Eye (tissue), 1 donor: ENCODE results near the gene EMID1.
"Not testable (repeated sequence)": the region's sequence is repeated elsewhere in the genome, so short reads cannot be mapped to it uniquely, and the experiment has no call there.

Experiments
- DNase-seq: peaks from one replicate; pipeline ENCODE4 v3.0.0-alpha.2; 2015

The EMID1 gene

GRCh38 chr22:29211466-29211865, 5.8 kb downstream of the EMID1 start:
- no peak for DNase-seq

- DNase-seq: no peak
These were observed 7.0 kb downstream of the EMID1 start for GRCh38 chr22:29212743-29213142.

- DNase-seq: no peak
These were observed 7.8 kb downstream of the EMID1 start for GRCh38 chr22:29213493-29213892.

- no peak for DNase-seq
These were observed 8.5 kb downstream of the EMID1 start for GRCh38 chr22:29214232-29214631.

GRCh38 chr22:29215012-29215860, 9.5 kb downstream of the EMID1 start:
- no peak for DNase-seq

GRCh38 chr22:29216011-29216872, 10.5 kb downstream of the EMID1 start:
- no peak for DNase-seq

- no peak for DNase-seq
These were observed 11.4 kb downstream of the EMID1 start for GRCh38 chr22:29216873-29217666.

- no peak for DNase-seq
These were observed 12.4 kb downstream of the EMID1 start for GRCh38 chr22:29217827-29218757.

- DNase-seq: no peak
These were observed 13.2 kb downstream of the EMID1 start for GRCh38 chr22:29218758-29219408.

GRCh38 chr22:29219409-29219782, 13.7 kb downstream of the EMID1 start:
- DNase-seq: not testable (repeated sequence)

GRCh38 chr22:29219881-29220670, 14.4 kb downstream of the EMID1 start:
- no peak for DNase-seq

GRCh38 chr22:29224121-29224858, 18.6 kb downstream of the EMID1 start:
- peak; percentile 25 for DNase-seq

- no peak for DNase-seq
These were observed 19.2 kb downstream of the EMID1 start for GRCh38 chr22:29224859-29225410.

GRCh38 chr22:29225422-29226090, 19.9 kb downstream of the EMID1 start:
- peak; percentile 62 for DNase-seq

GRCh38 chr22:29226351-29226981, 20.8 kb downstream of the EMID1 start:
- no peak for DNase-seq

GRCh38 chr22:29230972-29231875, 25.5 kb downstream of the EMID1 start:
- DNase-seq: no peak
